Stomach (tissue), 9 donors: Measurements from ENCODE around the gene KDELR3. TPM values are rescaled to one million over a fixed set of nuclear protein-coding genes. Genes with fewer than 3 reads are reported as not detected.

Experiments used
- DNase-seq, 2 donors: peaks; one replicate each; pipeline versions ENCODE4 v3.0.0 to v3.0.0-alpha.2; 2013 to 2019
- H3K27ac ChIP-seq, 5 donors: fragments of 200-600 bp in 4 of 5; sonication (generic) in 4 of 5; one replicate each; pipeline ENCODE4 v1.5.1; 2013 to 2019; ENCODE audit warnings: mild to moderate bottlenecking in 1 of 5, moderate library complexity in 1 of 5
- H3K27me3 ChIP-seq, 3 donors: fragments of 200-600 bp; sonication (generic); one replicate each; pipeline ENCODE4 v1.5.1; 2017 to 2019; ENCODE audit warnings: mixed run types in 1 of 3
- H3K36me3 ChIP-seq, 4 donors: fragments of 200-600 bp; sonication (generic); 1 replicate in 3 of 4; 2 replicates in 1 of 4; pipeline ENCODE4 v1.5.1; 2016 to 2019
- H3K4me1 ChIP-seq, 4 donors: fragments of 200-600 bp; sonication (generic); one replicate each; pipeline ENCODE4 v1.5.1; 2016 to 2019
- H3K4me3 ChIP-seq, 4 donors: fragments of 200-600 bp; sonication (generic) in 3 of 4; one replicate each; pipeline ENCODE4 v1.5.1; 2016 to 2019; ENCODE audit warnings: mild to moderate bottlenecking in 1 of 4
- H3K9me3 ChIP-seq, 4 donors: fragments of 200-600 bp; sonication (generic); one replicate each; pipeline ENCODE4 v1.5.1; 2016 to 2019
- EP300 ChIP-seq: sonication (generic); formaldehyde crosslinking; IDR thresholded peaks from one replicate; pipeline ENCODE4 v1.6.1; 2017; ENCODE audit warnings: antibody characterized with exemption
- POLR2A ChIP-seq, 4 donors: fragments of 450-650 bp; IDR thresholded peaks; one replicate each; pipeline ENCODE4 v1.6.1; 2016; ENCODE audit warnings: antibody characterized with exemption in 4 of 4, control low read depth in 2 of 4, mild to moderate bottlenecking in 1 of 4, moderate library complexity in 1 of 4
- POLR2AphosphoS5 ChIP-seq, 3 donors: sonication (generic); formaldehyde crosslinking; IDR thresholded peaks; one replicate each; pipeline ENCODE4 v1.6.1; 2016; ENCODE audit warnings: antibody characterized with exemption in 3 of 3
- WGBS, 5 donors: extraction: QIAGEN DNeasy Blood & Tissue Kit in 3 of 5; methylation state at CpG; one replicate each; pipeline versions ENCODE4 v1.1.5 to v1.1.7; 2013 to 2018; 5-methylcytosine and 5-hydroxymethylcytosine counted together
- intact Hi-C: fragments of 100-400 bp; cut with DNase I; formaldehyde crosslinking; loops from one replicate; pipeline ENCODE4 v1.15.1; 2023; ENCODE audit warnings: low total_unique reads
- polyA plus RNA-seq, 3 donors: library from polyadenylated mRNA; stranded (reverse); fragments of 200-250 nt; gene quantifications; one replicate each; pipeline ENCODE4 v1.2.3, GENCODE V29; 2013
- total RNA-seq, 5 donors: library from RNA; depleted of rRNA; stranded (reverse); fragments of >200 nt; gene quantifications; one replicate each; pipeline versions ENCODE4 v1.1.0 to v1.2.3, GENCODE V29; 2014 to 2016
- TF ChIP-seq, protein P1 (sequence below), 7 experiments: fragments of 450-650 bp in 4 of 7; fragments of 200-600 bp in 3 of 7; sonication (generic) in 3 of 7; IDR thresholded peaks; one replicate each; pipeline ENCODE4 v1.5.1; 2016 to 2019; ENCODE audit warnings: antibody characterized with exemption in 7 of 7, control low read depth in 2 of 7, mild to moderate bottlenecking in 1 of 7
- donor health status: healthy with polysubstance abuse.
- donor health status: Bipolar disorder and iron deficiency.
- donor health status: healthy.

Gene KDELR3
- total and polyA plus RNA-seq, 8 donors, result 3.6 to 30.7 (median 11.6) TPM; not detected in 1

- H3K27ac ChIP-seq, result no peak overlapping the region
- no peak overlapping the region for H3K4me3 ChIP-seq
- no peak for DNase-seq
- H3K27me3 ChIP-seq, result peaks cover 0 to 56% (median 27%) of the 10 kb centered on the region in 3 donors
- H3K36me3 ChIP-seq, result no peaks in the 10 kb centered on the region
- WGBS, 5 donors, result 67 to 75% (median 71%) methylated on average over 16 of the region's 16 CpGs
- no peaks in the 10 kb centered on the region for H3K9me3 ChIP-seq
- no peaks in the 10 kb centered on the region for H3K4me1 ChIP-seq
- intact Hi-C loops, result no loop called here
- TF ChIP-seq, protein P1, sequence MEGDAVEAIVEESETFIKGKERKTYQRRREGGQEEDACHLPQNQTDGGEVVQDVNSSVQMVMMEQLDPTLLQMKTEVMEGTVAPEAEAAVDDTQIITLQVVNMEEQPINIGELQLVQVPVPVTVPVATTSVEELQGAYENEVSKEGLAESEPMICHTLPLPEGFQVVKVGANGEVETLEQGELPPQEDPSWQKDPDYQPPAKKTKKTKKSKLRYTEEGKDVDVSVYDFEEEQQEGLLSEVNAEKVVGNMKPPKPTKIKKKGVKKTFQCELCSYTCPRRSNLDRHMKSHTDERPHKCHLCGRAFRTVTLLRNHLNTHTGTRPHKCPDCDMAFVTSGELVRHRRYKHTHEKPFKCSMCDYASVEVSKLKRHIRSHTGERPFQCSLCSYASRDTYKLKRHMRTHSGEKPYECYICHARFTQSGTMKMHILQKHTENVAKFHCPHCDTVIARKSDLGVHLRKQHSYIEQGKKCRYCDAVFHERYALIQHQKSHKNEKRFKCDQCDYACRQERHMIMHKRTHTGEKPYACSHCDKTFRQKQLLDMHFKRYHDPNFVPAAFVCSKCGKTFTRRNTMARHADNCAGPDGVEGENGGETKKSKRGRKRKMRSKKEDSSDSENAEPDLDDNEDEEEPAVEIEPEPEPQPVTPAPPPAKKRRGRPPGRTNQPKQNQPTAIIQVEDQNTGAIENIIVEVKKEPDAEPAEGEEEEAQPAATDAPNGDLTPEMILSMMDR (IDR thresholded peaks at IDR 0.05), result no peak
- TF ChIP-seq POLR2AphosphoS5 (IDR thresholded peaks at IDR 0.05) (no peak), POLR2A (IDR thresholded peaks at IDR 0.05) (no peak), EP300 (no peak)
Measured at GRCh38 chr22:38441620-38442287, 26.1 kb upstream of the KDELR3 start.

DNA sequence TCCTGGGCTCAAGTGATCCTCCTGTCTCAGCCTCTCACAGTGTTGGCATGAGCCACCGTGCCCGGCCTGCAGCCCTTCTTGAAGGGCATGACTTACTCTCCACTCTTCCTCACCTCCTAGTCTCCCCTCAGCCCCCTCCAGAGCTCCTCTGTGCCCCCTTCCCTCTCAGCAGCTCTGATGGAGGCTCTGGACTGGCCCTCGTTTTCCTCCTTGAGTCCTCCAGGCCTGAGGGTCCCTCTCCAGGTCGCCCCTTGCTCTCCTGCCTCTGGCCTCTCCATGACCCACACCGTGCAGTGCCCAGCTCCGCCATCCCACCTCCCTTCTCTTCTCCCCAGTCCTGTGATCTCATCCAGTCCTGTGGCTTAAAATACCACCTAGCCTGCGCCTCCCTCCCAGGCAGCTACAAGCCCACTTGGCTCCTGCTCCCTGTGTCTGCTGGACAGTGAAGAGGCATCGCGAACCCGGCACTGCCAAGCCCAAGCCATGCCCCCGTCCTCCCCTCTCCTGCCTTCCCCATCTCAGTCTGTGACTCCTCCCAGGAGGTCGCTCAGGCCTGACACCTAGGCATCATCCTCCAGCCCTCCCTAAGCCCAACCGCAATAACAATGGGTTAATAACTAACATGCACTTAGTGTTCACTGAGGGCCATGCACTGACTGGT is 24.8 kb upstream of the KDELR3 start:
- H3K36me3 ChIP-seq, result no peaks in the 10 kb centered on the region
- no peak for DNase-seq
- intact Hi-C loops, result no loop called here
- H3K27me3 ChIP-seq, result peaks cover 0 to 57% (median 27%) of the 10 kb centered on the region in 3 donors
- 57 to 65% (median 62%) methylated on average over 12 to 13 of the region's 13 CpGs for WGBS, 5 donors
- no peaks in the 10 kb centered on the region for H3K9me3 ChIP-seq
- no peak overlapping the region for H3K4me3 ChIP-seq
- no peak for TF ChIP-seq POLR2A (IDR thresholded peaks at IDR 0.05)
- TF ChIP-seq, protein P1 (IDR thresholded peaks at IDR 0.05), result no peak
- no peak for TF ChIP-seq POLR2AphosphoS5 (IDR thresholded peaks at IDR 0.05)
- no peak for TF ChIP-seq EP300
- H3K27ac ChIP-seq, result no peak overlapping the region
- no peaks in the 10 kb centered on the region for H3K4me1 ChIP-seq

DNA sequence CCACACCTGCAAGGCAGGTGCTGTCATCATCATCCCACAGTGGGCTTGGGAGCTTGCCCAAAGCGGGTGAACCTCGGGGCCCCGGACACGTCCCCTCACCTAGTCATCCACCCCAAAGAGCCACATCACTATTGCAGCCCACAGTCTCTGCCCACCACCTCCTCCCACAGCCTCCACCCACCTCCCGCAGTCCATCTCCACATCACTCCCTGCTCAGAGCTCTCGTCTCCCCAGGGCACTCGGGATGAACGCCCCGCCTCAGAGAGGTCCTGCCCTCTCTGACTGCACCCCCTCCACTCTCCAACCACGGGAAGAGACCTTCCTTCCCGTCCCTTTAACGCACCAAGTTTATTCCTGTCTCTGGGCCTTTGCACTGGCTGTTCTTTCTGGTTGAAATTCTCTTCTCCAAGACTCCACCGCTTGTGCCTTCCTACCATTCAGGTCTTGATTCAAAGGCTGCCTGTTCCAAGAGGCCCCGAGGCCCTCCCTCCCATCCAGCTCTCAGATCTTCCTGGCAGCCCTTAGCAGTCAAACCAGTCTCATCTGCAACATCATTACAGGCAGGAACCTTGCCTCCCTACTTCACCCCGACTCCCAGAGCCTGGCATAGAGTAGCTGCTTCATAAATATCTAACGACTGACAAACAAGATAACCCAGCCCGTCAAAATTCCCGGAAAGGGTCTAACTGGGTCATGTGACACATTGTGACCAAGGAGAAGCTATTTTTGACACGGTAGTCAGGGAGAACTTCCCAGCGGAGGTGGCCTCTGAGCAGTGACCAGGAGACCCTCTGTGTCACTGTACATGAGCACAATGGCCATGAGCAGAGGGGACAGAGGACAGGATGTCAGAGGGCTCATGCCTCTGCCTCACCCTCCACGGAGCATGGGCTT is 24.0 kb upstream of the KDELR3 start:
- intact Hi-C loops, result no loop called here
- no peak overlapping the region for H3K27ac ChIP-seq
- TF ChIP-seq, protein P1 (IDR thresholded peaks at IDR 0.05), result no peak
- TF ChIP-seq POLR2A (IDR thresholded peaks at IDR 0.05) (no peak), POLR2AphosphoS5 (IDR thresholded peaks at IDR 0.05) (no peak), EP300 (no peak)

GRCh38 chr22:38444783-38445182 is 23.1 kb upstream of the KDELR3 start:
- Histone ChIP-seq H3K27ac (no peak overlapping the region), H3K36me3 (no peaks in the 10 kb centered on the region), H3K4me3 (no peak overlapping the region), H3K9me3 (no peaks in the 10 kb centered on the region), H3K4me1 (no peaks in the 10 kb centered on the region), H3K27me3 (peaks cover 0 to 74% (median 40%) of the 10 kb centered on the region in 3 donors)
- TF ChIP-seq POLR2AphosphoS5 (IDR thresholded peaks at IDR 0.05) (no peak), POLR2A (IDR thresholded peaks at IDR 0.05) (no peak), EP300 (no peak)
- TF ChIP-seq, protein P1 (IDR thresholded peaks at IDR 0.05), result no peak
- intact Hi-C loops, result no loop called here
- WGBS, 5 donors, result 87 to 92% (median 89%) methylated on average over 10 of the region's 10 CpGs
- no peak for DNase-seq

More for the DNA sequence above, 24.0 kb upstream of the KDELR3 start:
- no peak for DNase-seq
- no peaks in the 10 kb centered on the region for H3K36me3 ChIP-seq
- WGBS, 5 donors, result 46 to 55% (median 53%) methylated on average over 17 to 21 of the region's 21 CpGs
- peaks cover 0 to 64% (median 34%) of the 10 kb centered on the region in 3 donors for H3K27me3 ChIP-seq
- H3K4me3 ChIP-seq, result no peak overlapping the region
- no peaks in the 10 kb centered on the region for H3K9me3 ChIP-seq
- H3K4me1 ChIP-seq, result no peaks in the 10 kb centered on the region
